ENCODE results near the gene SERPING1. TPM values are rescaled to one million over a fixed set of nuclear protein-coding genes. Genes with fewer than 3 reads are reported as not detected.

The SERPING1 gene
- total RNA-seq, 2 donors from 2014 or later: not detected

- H3K27ac Mint-ChIP-seq: peak overlapping the region; percentile 98
- ATAC-seq (replicated peaks in 1 of 2): peak in 1 of 2 donors; percentile 31
- H3K27me3 Mint-ChIP-seq (ENCODE audit: low read depth): no peaks in the 10 kb centered on the region
- peaks cover 10 to 17% of the 10 kb centered on the region in 2 donors for H3K36me3 Mint-ChIP-seq (ENCODE audit: insufficient read depth in 2 of 2)
- no peaks in the 10 kb centered on the region for H3K9me3 Mint-ChIP-seq
- H3K4me1 Mint-ChIP-seq (ENCODE audit: low read depth): peaks cover 46% of the 10 kb centered on the region
- DNase-seq: peak in 1 of 2 donors; percentile 92
- peak overlapping the region; percentile 99 to 100 for H3K4me3 Mint-ChIP-seq
Measured at GRCh38 chr11:57568330-57568766, 29.1 kb upstream of the SERPING1 start.

- Mint-ChIP-seq H3K9me3 (no peaks in the 10 kb centered on the region), H3K4me3 (no peak overlapping the region), H3K27ac (no peak overlapping the region), H3K36me3 (ENCODE audit: insufficient read depth in 2 of 2) (peaks cover 3 to 7% of the 10 kb centered on the region in 2 donors), H3K27me3 (ENCODE audit: low read depth) (no peaks in the 10 kb centered on the region), H3K4me1 (ENCODE audit: low read depth) (peaks cover 13% of the 10 kb centered on the region)
- no peak for ATAC-seq (replicated peaks in 1 of 2)
- DNase-seq: no peak
Measured at GRCh38 chr11:57571606-57572005, 25.9 kb upstream of the SERPING1 start.

DNA sequence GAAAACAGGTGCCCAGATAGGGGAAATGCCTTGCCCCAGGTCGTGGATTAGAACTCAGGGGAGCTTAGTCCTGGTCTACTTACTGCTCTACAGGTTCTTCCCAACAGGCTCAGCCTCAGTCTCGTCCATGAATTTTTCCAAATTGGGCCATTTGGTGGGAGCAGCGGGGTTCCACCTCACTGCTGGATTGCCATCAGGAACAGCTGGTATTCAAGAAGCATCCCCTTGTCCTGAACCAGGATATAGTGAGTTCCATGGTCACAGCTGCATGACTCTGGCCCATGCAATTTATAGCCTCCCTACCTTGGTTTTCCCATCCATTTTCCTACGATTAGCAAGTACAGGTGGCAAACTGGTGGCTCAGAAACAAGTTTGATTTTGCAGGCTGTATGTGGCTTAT lies 23.4 kb upstream of the SERPING1 start:
- Mint-ChIP-seq H3K9me3 (no peaks in the 10 kb centered on the region), H3K36me3 (ENCODE audit: insufficient read depth in 2 of 2) (no peaks in the 10 kb centered on the region), H3K4me1 (ENCODE audit: low read depth) (peaks cover 4% of the 10 kb centered on the region), H3K27ac (no peak overlapping the region), H3K27me3 (ENCODE audit: low read depth) (no peaks in the 10 kb centered on the region), H3K4me3 (no peak overlapping the region)
- DNase-seq: no peak
- ATAC-seq (replicated peaks in 1 of 2): no peak

DNA sequence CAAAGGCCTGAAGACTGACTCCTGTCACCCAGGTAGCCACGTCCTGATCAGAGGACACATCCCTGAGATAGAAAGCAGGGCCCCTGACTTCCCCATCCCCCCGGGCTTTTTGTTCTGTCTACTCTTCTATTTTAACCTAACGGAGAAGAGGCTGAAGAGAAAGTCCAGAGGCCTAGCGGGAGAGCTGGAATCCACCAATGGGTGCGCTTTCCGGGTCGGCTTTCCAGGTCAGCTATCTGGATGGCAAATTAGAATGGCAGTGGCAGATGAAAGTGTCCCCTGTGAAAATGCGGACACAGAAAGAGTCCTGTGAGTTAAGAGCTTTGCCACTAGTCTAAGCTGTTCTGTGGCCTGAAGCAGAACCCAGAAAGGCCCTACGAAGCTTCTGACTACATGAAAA lies 13.1 kb upstream of the SERPING1 start:
- Mint-ChIP-seq H3K36me3 (ENCODE audit: insufficient read depth in 2 of 2) (no peaks in the 10 kb centered on the region), H3K4me1 (ENCODE audit: low read depth) (peaks cover 7% of the 10 kb centered on the region)
- no peak for ATAC-seq (replicated peaks in 1 of 2)

GRCh38 chr11:57585301-57585700 lies 12.2 kb upstream of the SERPING1 start:
- Mint-ChIP-seq H3K4me1 (ENCODE audit: low read depth) (peaks cover 7% of the 10 kb centered on the region), H3K27me3 (ENCODE audit: low read depth) (no peaks in the 10 kb centered on the region), H3K36me3 (ENCODE audit: insufficient read depth in 2 of 2) (no peaks in the 10 kb centered on the region), H3K9me3 (no peaks in the 10 kb centered on the region), H3K27ac (no peak overlapping the region), H3K4me3 (no peak overlapping the region)
- DNase-seq (no peak), ATAC-seq (replicated peaks in 1 of 2) (no peak)

More for the DNA sequence above, 13.1 kb upstream of the SERPING1 start:
- no peak overlapping the region for H3K27ac Mint-ChIP-seq
- no peak for DNase-seq
- no peaks in the 10 kb centered on the region for H3K27me3 Mint-ChIP-seq (ENCODE audit: low read depth)
- H3K4me3 Mint-ChIP-seq: no peak overlapping the region
- no peaks in the 10 kb centered on the region for H3K9me3 Mint-ChIP-seq

DNA sequence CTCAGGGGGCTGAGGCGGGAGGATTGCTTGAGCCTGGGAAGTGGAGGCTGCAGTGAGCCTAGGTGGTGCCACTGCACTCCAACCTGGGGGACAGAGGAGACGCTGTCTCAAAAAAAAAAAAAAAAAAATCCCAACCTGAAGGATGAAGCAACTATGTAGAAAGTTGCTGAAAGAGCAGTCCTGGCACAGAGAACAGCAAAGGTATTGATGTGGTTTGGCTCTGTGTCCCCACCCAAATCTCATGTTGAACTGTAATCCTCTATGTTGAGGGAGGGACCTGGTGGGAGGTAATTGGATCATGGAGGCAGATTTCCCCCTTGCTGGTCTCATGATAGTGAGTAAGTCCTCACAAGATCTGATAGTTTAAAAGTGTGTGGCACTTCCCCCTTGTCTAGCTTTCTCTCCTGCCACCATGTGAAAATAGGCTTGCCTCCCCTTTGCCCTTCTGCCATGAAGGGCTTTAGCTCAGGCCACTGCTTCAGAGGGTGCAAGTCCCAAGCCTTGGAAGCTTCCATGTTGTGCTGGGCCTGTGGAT lies 10.7 kb upstream of the SERPING1 start:
- Mint-ChIP-seq H3K9me3 (no peaks in the 10 kb centered on the region), H3K4me1 (ENCODE audit: low read depth) (peaks cover 7% of the 10 kb centered on the region), H3K36me3 (ENCODE audit: insufficient read depth in 2 of 2) (no peaks in the 10 kb centered on the region), H3K27ac (no peak overlapping the region), H3K4me3 (no peak overlapping the region), H3K27me3 (ENCODE audit: low read depth) (no peaks in the 10 kb centered on the region)
- ATAC-seq (replicated peaks in 1 of 2) (no peak), DNase-seq (no peak)

- ATAC-seq (replicated peaks in 1 of 2) (no peak), DNase-seq (no peak)
- Mint-ChIP-seq H3K27ac (no peak overlapping the region), H3K4me1 (ENCODE audit: low read depth) (peaks cover 7% of the 10 kb centered on the region), H3K9me3 (no peaks in the 10 kb centered on the region), H3K27me3 (ENCODE audit: low read depth) (no peaks in the 10 kb centered on the region), H3K4me3 (no peak overlapping the region), H3K36me3 (ENCODE audit: insufficient read depth in 2 of 2) (no peaks in the 10 kb centered on the region)
Measured at GRCh38 chr11:57588046-57588710, 9.3 kb upstream of the SERPING1 start.

DNA sequence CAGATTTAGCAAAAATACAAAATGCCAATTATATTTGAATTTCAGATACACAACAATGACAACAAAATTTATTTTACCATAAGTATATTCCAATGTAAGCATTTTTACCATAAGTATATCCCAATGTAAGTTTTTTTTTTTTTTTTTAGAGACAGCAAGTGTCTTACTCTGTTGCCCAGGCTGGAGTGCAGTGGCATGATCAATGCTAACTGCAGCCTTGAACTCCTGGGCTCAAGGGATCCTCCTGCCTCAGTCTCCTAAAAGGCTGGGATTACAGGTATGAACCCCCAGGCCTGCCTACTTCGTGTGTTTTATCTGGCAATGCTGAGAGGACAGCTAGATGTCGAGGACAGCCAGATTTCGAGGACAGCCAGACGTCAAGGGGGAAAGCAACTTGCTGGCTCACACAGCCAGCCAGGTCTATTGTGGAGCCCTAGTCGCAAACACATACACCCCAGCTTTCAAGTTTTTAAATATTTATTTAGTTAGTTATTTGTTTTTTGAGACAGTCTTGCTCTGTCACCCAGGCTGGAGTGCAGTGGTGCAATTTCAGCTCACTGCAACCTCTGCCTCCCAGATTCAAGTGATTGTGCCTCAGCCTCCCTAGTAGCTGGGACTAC lies 1.1 kb upstream of the SERPING1 start:
- Mint-ChIP-seq H3K27me3 (ENCODE audit: low read depth) (peaks cover 37% of the 10 kb centered on the region), H3K4me3 (no peak overlapping the region), H3K4me1 (ENCODE audit: low read depth) (peaks cover 4% of the 10 kb centered on the region), H3K27ac (no peak overlapping the region), H3K9me3 (no peaks in the 10 kb centered on the region), H3K36me3 (ENCODE audit: insufficient read depth in 2 of 2) (no peaks in the 10 kb centered on the region)
- ATAC-seq (replicated peaks in 1 of 2): no peak
- DNase-seq: no peak

- ATAC-seq (replicated peaks in 1 of 2) (no peak), DNase-seq (no peak)
- H3K4me3 Mint-ChIP-seq: no peak overlapping the region
- H3K27me3 Mint-ChIP-seq (ENCODE audit: low read depth): peaks cover 37% of the 10 kb centered on the region
- H3K36me3 Mint-ChIP-seq (ENCODE audit: insufficient read depth in 2 of 2): no peaks in the 10 kb centered on the region
- no peaks in the 10 kb centered on the region for H3K9me3 Mint-ChIP-seq
- H3K4me1 Mint-ChIP-seq (ENCODE audit: low read depth): peaks cover 4% of the 10 kb centered on the region
- H3K27ac Mint-ChIP-seq: no peak overlapping the region
Measured at GRCh38 chr11:57597916-57598830, 688 bp downstream of the SERPING1 start.

GRCh38 chr11:57598831-57599155 lies 1.3 kb downstream of the SERPING1 start:
- no peaks in the 10 kb centered on the region for H3K36me3 Mint-ChIP-seq (ENCODE audit: insufficient read depth in 2 of 2)
- peaks cover 4% of the 10 kb centered on the region for H3K4me1 Mint-ChIP-seq (ENCODE audit: low read depth)
- no peak overlapping the region for H3K27ac Mint-ChIP-seq
- no peaks in the 10 kb centered on the region for H3K9me3 Mint-ChIP-seq
- peaks cover 37% of the 10 kb centered on the region for H3K27me3 Mint-ChIP-seq (ENCODE audit: low read depth)
- ATAC-seq (replicated peaks in 1 of 2) (no peak), DNase-seq (no peak)
- no peak overlapping the region for H3K4me3 Mint-ChIP-seq

DNA sequence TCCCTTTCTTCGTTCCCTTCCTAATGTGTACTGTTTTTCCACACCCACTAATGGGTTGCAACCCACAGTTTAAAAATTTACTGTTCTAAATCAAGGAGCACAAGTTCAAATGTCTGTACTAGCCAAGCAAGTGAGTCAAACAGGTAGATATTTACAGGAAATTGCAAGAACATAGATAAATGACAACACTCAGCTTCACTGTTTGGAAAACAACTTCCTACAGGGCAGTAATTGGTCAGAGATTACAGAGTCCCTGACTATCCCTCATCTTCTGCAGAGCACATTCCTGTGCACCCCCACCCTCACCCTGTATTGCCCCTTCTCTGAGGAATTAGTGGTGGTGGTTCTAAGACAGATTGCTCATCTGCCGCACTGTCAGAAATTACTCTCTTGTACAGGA lies 1.9 kb downstream of the SERPING1 start:
- no peak for ATAC-seq (replicated peaks in 1 of 2)
- peaks cover 4% of the 10 kb centered on the region for H3K4me1 Mint-ChIP-seq (ENCODE audit: low read depth)

GRCh38 chr11:57601297-57601696 lies 3.8 kb downstream of the SERPING1 start:
- Mint-ChIP-seq H3K27ac (no peak overlapping the region), H3K4me1 (ENCODE audit: low read depth) (peaks cover 4% of the 10 kb centered on the region), H3K27me3 (ENCODE audit: low read depth) (peaks cover 24% of the 10 kb centered on the region), H3K4me3 (no peak overlapping the region), H3K9me3 (no peaks in the 10 kb centered on the region), H3K36me3 (ENCODE audit: insufficient read depth in 2 of 2) (no peaks in the 10 kb centered on the region)
- no peak for ATAC-seq (replicated peaks in 1 of 2)
- DNase-seq: no peak

More for the DNA sequence above, 1.9 kb downstream of the SERPING1 start:
- H3K4me3 Mint-ChIP-seq: no peak overlapping the region
- no peaks in the 10 kb centered on the region for H3K36me3 Mint-ChIP-seq (ENCODE audit: insufficient read depth in 2 of 2)
- no peaks in the 10 kb centered on the region for H3K9me3 Mint-ChIP-seq
- no peak overlapping the region for H3K27ac Mint-ChIP-seq
- no peak for DNase-seq
- H3K27me3 Mint-ChIP-seq (ENCODE audit: low read depth): peaks cover 33% of the 10 kb centered on the region
